AG04449 (cell line): ENCODE data around the gene SBK2.
"Not testable (repeated sequence)": the region's sequence is repeated elsewhere in the genome, so short reads cannot be mapped to it uniquely, and the experiment has no call there.

ENCODE experiments used
- CTCF ChIA-PET: fragments of 350-600 bp; formaldehyde crosslinking; extraction: SDS; loops from one replicate; lab custom pipeline; 2021; ENCODE audit warnings: antibody characterized with exemption; lab: Yijun Ruan, JAX
- POLR2A ChIA-PET: fragments of 400-600, 350-600 bp; formaldehyde crosslinking; extraction: SDS; loops from one replicate; lab custom pipeline; 2020; ENCODE audit warnings: antibody characterized with exemption, inconsistent platforms; lab: Yijun Ruan, JAX
- DNase-seq: peaks from one replicate; pipeline ENCODE4 v3.0.0-alpha.2; 2010; ENCODE audit warnings: low read depth, low spot score
- H3K4me3 ChIP-seq: 2 replicates; pipeline ENCODE4 v1.5.1; 2011; ENCODE audit warnings: low read depth, mild to moderate bottlenecking, control low read depth, low read length
- TF ChIP-seq, protein P1 (sequence below): IDR thresholded peaks from one replicate; pipeline ENCODE4 v1.5.1; 2011; ENCODE audit warnings: mild to moderate bottlenecking, moderate library complexity, low read length, control low read depth, inconsistent platforms; ENCODE audit not compliant: insufficient read depth; ENCODE audit errors: missing control alignments

The SBK2 gene

DNA sequence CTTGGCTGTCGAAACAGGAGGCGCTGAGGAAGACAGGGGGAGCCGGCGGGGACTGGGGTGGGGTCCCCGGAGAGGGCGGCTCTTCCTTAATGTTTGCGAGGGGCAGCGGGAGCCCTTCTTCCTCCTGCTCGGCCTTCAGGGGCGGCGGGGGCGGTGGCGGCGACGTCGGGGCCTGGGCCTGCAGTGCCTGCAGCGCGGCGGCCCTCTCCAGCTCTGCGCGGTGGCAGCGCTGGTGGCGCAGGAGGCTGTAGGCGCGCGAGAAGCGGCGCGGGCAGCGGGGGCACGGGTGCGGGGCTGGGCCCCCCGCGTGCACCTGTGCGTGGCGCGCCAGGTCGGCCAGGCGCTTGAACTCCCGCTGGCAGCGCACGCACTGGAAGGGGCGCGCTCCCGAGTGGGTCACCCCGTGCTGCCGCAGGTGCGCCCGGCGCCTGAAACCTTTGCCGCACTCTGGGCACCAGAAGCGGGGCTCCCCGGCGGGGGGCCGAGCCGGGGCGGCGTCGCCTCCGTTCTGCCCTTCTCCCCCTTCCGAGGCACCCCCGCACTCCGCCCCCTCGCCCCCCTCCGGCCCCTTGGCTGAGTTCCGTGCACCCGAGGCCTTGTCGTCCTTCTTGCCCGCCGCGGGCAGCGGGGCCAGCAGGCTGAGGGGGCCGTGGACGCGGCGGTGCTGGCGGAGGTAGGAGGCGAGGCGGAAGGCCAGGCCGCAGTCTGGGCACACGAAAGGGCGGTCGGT lies 41.3 kb upstream of the SBK2 start:
- H3K4me3 ChIP-seq, result no peak overlapping the region
- TF ChIP-seq, protein P1, sequence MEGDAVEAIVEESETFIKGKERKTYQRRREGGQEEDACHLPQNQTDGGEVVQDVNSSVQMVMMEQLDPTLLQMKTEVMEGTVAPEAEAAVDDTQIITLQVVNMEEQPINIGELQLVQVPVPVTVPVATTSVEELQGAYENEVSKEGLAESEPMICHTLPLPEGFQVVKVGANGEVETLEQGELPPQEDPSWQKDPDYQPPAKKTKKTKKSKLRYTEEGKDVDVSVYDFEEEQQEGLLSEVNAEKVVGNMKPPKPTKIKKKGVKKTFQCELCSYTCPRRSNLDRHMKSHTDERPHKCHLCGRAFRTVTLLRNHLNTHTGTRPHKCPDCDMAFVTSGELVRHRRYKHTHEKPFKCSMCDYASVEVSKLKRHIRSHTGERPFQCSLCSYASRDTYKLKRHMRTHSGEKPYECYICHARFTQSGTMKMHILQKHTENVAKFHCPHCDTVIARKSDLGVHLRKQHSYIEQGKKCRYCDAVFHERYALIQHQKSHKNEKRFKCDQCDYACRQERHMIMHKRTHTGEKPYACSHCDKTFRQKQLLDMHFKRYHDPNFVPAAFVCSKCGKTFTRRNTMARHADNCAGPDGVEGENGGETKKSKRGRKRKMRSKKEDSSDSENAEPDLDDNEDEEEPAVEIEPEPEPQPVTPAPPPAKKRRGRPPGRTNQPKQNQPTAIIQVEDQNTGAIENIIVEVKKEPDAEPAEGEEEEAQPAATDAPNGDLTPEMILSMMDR, result no peak
- no peak for DNase-seq
- POLR2A ChIA-PET, result no interaction called here
- CTCF ChIA-PET, result interaction anchor here (1.2 kb wide), 1 partner anchor 62 kb away, joined by 4 read pairs; no protein-coding TSS in a partner anchor

DNA sequence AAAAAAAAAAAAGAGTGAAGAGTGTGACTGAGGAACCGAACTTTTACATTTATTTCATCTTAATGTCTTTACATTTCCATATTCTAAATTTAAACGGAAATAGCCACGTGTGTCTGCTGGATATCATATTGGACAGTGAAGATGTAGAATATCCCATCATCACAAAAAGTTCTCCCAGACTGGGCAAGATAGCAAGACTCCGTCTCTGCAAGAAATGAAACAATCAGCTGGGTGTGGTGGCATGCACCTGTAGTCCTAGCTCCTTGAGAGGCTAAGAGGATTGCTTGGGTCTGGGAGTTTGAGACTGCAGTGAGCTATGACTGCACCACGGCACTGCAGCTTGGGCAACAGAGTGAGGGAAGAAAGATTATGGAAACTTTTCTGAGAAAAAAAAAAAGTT lies 39.8 kb upstream of the SBK2 start:
- ChIA-PET POLR2A (interaction anchor here (0.5 kb wide), 1 partner anchor 29 kb away, joined by 3 read pairs; no protein-coding TSS in a partner anchor), CTCF (no interaction called here)
- no peak overlapping the region for H3K4me3 ChIP-seq
- no peak for DNase-seq
- TF ChIP-seq, protein P1, result no peak

DNA sequence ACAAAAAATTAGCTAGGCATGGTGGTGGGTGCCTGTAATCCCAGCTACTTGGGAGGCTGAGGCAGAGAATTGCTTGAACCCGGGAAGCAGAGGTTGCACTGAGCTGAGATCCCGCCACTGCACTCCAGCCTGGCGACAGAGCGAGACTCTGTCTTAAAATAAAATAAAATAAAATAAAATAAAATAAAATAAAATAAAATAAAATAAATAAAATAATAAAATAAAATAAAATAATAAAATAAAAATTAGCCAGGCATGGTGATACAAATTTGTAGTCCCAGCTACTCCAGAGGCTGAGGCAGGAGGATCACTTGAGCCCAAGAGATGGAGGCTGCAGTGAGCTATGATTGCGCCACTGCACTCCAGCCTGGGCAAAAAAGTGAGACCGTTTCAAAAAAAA lies 37.0 kb upstream of the SBK2 start:
- H3K4me3 ChIP-seq, DNase-seq: not testable (repeated sequence)
- POLR2A ChIA-PET, result interaction anchor here (0.7 to 1.4 kb wide), 2 partner anchors 24 to 74 kb away, joined by 3 to 5 read pairs; no protein-coding TSS in a partner anchor
- CTCF ChIA-PET, result interaction anchor here (0.7 to 1.7 kb wide), 4 partner anchors 12 to 107 kb away, joined by 3 to 6 read pairs (median 4); no protein-coding TSS in a partner anchor

DNA sequence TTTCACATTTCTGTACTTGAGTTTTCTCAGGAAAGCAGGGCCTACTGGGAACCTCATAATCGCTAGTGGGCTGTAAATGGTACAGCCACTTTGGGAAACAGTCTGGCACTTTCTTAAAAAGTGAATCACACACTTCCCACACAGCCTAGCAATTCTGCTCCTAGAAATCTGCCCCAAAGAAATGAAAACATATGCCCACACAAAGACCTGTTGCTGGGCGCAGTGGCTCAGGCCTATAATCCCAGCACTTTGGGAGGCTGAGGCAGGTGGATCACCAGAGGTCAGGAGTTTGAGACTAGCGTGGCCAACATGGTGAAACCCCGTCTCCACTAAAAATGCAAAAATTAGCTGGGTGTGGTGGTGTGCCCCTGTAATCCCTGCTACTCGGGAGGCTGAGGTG lies 32.5 kb upstream of the SBK2 start:
- CTCF ChIA-PET, DNase-seq, POLR2A ChIA-PET, H3K4me3 ChIP-seq: not testable (repeated sequence)

DNA sequence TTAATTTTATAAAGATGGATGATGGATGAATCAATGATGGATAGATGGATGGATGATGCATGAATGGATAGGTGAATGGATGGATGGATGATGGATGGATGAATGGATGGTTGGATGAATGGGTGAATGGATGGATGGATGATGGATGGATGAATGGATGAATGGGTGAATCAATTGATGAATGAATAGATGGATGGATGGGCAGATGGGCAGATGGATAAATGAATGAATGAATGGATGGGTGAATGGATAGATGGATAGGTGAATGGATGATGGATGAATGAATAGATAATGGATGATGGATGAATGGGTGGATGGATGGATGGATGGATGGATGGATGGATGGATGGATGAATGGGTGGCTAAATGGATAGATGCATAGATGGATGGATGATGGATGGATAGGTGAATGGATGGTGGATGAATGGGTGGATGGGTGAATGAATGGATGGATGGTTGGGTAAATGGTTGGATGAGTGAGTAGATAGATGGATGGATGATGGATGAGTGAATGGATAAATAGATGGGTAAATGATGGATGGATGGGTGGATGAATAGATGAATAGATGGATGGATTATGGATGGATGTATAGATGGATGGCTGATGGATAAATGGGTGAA lies 30.9 kb upstream of the SBK2 start:
- TF ChIP-seq, protein P1, result no peak
- ChIA-PET CTCF (no interaction called here), POLR2A (no interaction called here)
- no peak overlapping the region for H3K4me3 ChIP-seq
- DNase-seq, result no peak

DNA sequence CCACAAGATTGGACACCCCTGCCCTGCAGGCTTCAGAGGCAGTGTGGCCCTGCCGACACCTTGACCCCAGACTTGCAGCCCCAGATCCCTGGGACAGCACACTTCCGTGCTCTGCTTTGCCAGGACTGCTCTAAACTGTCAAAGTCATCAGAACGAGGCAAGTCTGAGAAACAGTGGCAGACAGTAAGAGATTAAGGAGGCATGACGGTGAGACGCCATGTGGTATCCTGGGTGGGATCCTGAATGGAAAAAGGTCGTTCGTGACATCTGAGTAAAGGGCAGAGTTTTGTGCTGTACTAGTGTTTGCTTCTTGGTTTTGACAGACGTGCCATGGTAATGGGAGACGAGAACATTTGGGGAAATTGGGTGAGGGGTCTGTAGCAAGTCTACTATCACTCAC lies 29.9 kb upstream of the SBK2 start:
- ChIA-PET CTCF (interaction anchor here (1.2 kb wide), 1 partner anchor 63 kb away, joined by 3 read pairs; no protein-coding TSS in a partner anchor), POLR2A (no interaction called here)

DNA sequence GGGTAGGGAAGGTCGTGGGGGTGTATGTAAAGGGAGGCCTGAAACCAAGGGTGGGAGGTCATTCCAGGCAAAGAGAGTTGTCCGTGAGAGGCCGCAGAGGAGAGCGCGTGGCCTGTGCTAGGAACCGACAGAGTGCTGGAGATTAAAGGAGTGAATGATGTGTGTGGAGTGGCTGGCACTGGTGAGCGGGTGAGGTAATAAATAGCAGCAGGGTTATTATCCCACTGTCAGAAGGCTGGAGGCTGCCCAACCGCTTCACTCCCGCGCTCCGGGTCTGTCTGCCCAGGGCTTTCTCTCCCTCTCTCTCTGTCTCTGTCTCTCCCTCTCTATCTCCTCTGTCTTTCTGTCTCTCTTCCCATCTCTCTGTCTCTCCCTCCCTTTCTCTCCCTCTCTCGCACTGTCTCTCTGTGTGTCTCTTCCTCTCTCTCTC lies 26.3 kb upstream of the SBK2 start:
- TF ChIP-seq, protein P1, result no peak
- POLR2A ChIA-PET, result no interaction called here
- CTCF ChIA-PET, result no interaction called here
- H3K4me3 ChIP-seq, result no peak overlapping the region
- DNase-seq, result no peak

More for the DNA sequence above, 29.9 kb upstream of the SBK2 start:
- DNase-seq, result no peak
- no peak overlapping the region for H3K4me3 ChIP-seq
- TF ChIP-seq, protein P1, result no peak
